ENCODE results near the gene ZDHHC8. TPM values are rescaled to one million over a fixed set of nuclear protein-coding genes. Genes with fewer than 3 reads are reported as not detected.

Gene ZDHHC8
- total RNA-seq, 1 donor from 2014 or later = 61.8 TPM

GRCh38 chr22:20191000-20191515, 59.5 kb downstream of the ZDHHC8 start:
- intact Hi-C loops (cut with micrococcal nuclease) = no loop called here

- intact Hi-C loops (cut with micrococcal nuclease) = no loop called here
Observed at GRCh38 chr22:20191803-20192202, 60.2 kb downstream of the ZDHHC8 start.

- intact Hi-C loops (cut with micrococcal nuclease) = no loop called here
Observed at GRCh38 chr22:20192293-20192971, 60.8 kb downstream of the ZDHHC8 start.

- intact Hi-C loops (cut with micrococcal nuclease) = no loop called here
Observed at GRCh38 chr22:20192972-20193760, 61.6 kb downstream of the ZDHHC8 start.

- intact Hi-C loops (cut with micrococcal nuclease) = no loop called here
Observed at GRCh38 chr22:20193761-20194494, 62.3 kb downstream of the ZDHHC8 start.

GRCh38 chr22:20194681-20195593, 63.3 kb downstream of the ZDHHC8 start:
- intact Hi-C loops (cut with micrococcal nuclease) = no loop called here

GRCh38 chr22:20196094-20196842, 64.7 kb downstream of the ZDHHC8 start:
- intact Hi-C loops (cut with micrococcal nuclease) = no loop called here

Other genes with a start within 250 kb of the ZDHHC8 start
- 87.3 and 94.3 TPM in 2 replicates for gene COMT, start 190.0 kb upstream of the ZDHHC8 start, total RNA-seq
- gene TXNRD2, start 190.0 kb upstream of the ZDHHC8 start, total RNA-seq = 19.7 and 24.4 TPM in 2 replicates
- gene ARVCF, start 115.0 kb upstream of the ZDHHC8 start, total RNA-seq = 1.7 and 3.0 TPM in 2 replicates
- gene TANGO2, start 110.7 kb upstream of the ZDHHC8 start, total RNA-seq = 48.7 and 49.9 TPM in 2 replicates
- gene DGCR8, start 51.6 kb upstream of the ZDHHC8 start, total RNA-seq = 63.2 and 66.1 TPM in 2 replicates
- 233 and 242 TPM in 2 replicates for gene RANBP1, start 15.7 kb upstream of the ZDHHC8 start, total RNA-seq
- gene TRMT2A, start 14.6 kb upstream of the ZDHHC8 start, total RNA-seq = 111 and 113 TPM in 2 replicates
- gene CCDC188, start 19.3 kb downstream of the ZDHHC8 start, total RNA-seq = 0.41 TPM in 1 of 2 replicates, not detected in the other
- gene RTN4R, start 136.5 kb downstream of the ZDHHC8 start, total RNA-seq = 1.4 and 2.0 TPM in 2 replicates
- 44.5 and 45.4 TPM in 2 replicates for gene DGCR6L, start 188.3 kb downstream of the ZDHHC8 start, total RNA-seq